Measurements from ENCODE around the gene HOXA4. TPM values are rescaled to one million over a fixed set of nuclear protein-coding genes. Genes with fewer than 3 reads are reported as not detected.

HOXA4 gene
- total and polyA plus RNA-seq, 2 experiments from 2014 or later, result not detected

GRCh38 chr7:27095050-27095896, 35.3 kb downstream of the HOXA4 start:
- peak overlapping the region; percentile 69 for H3K4me3 Mint-ChIP-seq
- Histone ChIP-seq H3K4me3 (peak overlapping the region; percentile 60), H3K27ac (ENCODE audit: low read depth) (no peak overlapping the region), H3K79me2 (replicated peaks; ENCODE audit: insufficient read depth) (no peaks in the 10 kb centered on the region), H2AFZ (no peak overlapping the region), H3K4me2 (peak overlapping the region; percentile 84; the same call in 1 of the 2 replicates), H3K36me3 (ENCODE audit: insufficient read depth) (no peaks in the 10 kb centered on the region), H3F3A (replicated peaks; ENCODE audit: low read depth) (peaks cover 46% of the 10 kb centered on the region), H3K27me3 (ENCODE audit: insufficient read depth) (peaks cover 100% of the 10 kb centered on the region), H4K20me1 (replicated peaks; ENCODE audit: insufficient read depth) (peaks cover 54% of the 10 kb centered on the region), H3K4me1 (ENCODE audit: insufficient read depth) (peaks cover 67% of the 10 kb centered on the region), H3K9me2 (ENCODE audit: insufficient read depth) (no peaks in the 10 kb centered on the region)
- H3K27ac Mint-ChIP-seq, result no peak overlapping the region
- peaks cover 62% of the 10 kb centered on the region for H3K4me1 Mint-ChIP-seq
- ATAC-seq (peak; percentile 13), DNase-seq (ENCODE audit: low spot score) (peak; percentile 36)
- H3K27me3 Mint-ChIP-seq (ENCODE audit: insufficient read depth, low read depth, poor library complexity), result peaks cover 100% of the 10 kb centered on the region
- H3K9me3 Mint-ChIP-seq, result peaks cover 8% of the 10 kb centered on the region; the same call in 2 of the 3 replicates
- H3K36me3 Mint-ChIP-seq (ENCODE audit: low read depth), result no peaks in the 10 kb centered on the region
- no peak for TF ChIP-seq REST (IDR thresholded peaks at IDR 0.05; ENCODE audit: unreplicated experiment)
- peak; percentile 50 for TF ChIP-seq EZH2phosphoT487 (IDR thresholded peaks at IDR 0.05; ENCODE audit: unreplicated experiment)
- TF ChIP-seq ZNF462 (CRISPR knock-in tag; IDR thresholded peaks at IDR 0.05), result no peak
- TF ChIP-seq NANOG (IDR thresholded peaks at IDR 0.05; ENCODE audit: borderline replicate concordance), result no peak
- TF ChIP-seq EZH2 (IDR thresholded peaks at IDR 0.05; ENCODE audit: low read depth, unreplicated experiment), result peak; percentile 92
- no peak for TF ChIP-seq JUNB (IDR thresholded peaks at IDR 0.05; ENCODE audit: unreplicated experiment)
- TF ChIP-seq ZNF114 (CRISPR knock-in tag; IDR thresholded peaks at IDR 0.05), result no peak

Measured in GM23338 (cell line).